Erythroblast (primary cell): ENCODE data around the gene NOL3.

Experiments used
- GATA1 ChIP-seq: IDR thresholded peaks from 2 replicates; pipeline ENCODE4 v1.6.1; 2011; ENCODE audit warnings: low read depth, mild to moderate bottlenecking, control low read depth, low read length, moderate library complexity
- POLR2A ChIP-seq: IDR thresholded peaks from 2 replicates; pipeline ENCODE4 v1.6.1; 2011; ENCODE audit warnings: mild to moderate bottlenecking, low read length

DNA sequence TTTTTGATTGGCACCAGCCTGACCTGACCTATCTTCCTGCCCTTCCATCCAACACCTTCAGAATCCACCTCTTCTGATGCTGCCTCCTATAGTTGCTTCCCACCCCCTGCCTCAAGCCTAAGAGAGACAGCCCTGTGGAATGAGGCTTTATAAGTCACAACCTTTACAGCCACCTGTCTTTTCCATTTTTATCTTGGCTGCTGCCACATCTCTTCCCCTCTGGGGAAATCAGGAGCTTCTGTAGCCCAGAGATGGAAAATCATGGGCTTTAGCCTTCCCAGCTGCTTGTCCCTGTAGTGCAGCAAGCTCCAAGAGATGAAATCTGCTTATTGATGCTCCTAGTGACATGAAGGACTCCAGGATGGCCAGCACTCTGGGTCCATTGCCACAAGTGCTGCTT lies 41.9 kb upstream of the NOL3 start:
- TF ChIP-seq POLR2A: no peak
- no peak for TF ChIP-seq GATA1
